ENCODE measurements around the gene ABTB2. TPM values are rescaled to one million over a fixed set of nuclear protein-coding genes. Genes with fewer than 3 reads are reported as not detected.
"Not testable (repeated sequence)": the region's sequence is repeated elsewhere in the genome, so short reads cannot be mapped to it uniquely, and the experiment has no call there.

The ABTB2 gene
- polyA plus RNA-seq, 3 donors, result 1.1 to 3.2 (median 2.8) TPM

GRCh38 chr11:34236572-34236971, 121.2 kb downstream of the ABTB2 start:
- WGBS, 3 donors, result 79 to 90% (median 81%) methylated on average over 9 of the region's 9 CpGs
- no peak overlapping the region for H3K27ac ChIP-seq (ENCODE audit: low read depth, low read length)

- WGBS, 3 donors, result 90 to 96% (median 95%) methylated on average over 7 of the region's 7 CpGs
- H3K27ac ChIP-seq (ENCODE audit: low read depth, low read length), result no peak overlapping the region
Measured at GRCh38 chr11:34235591-34236071, 122.2 kb downstream of the ABTB2 start.

GRCh38 chr11:34235189-34235588, 122.6 kb downstream of the ABTB2 start:
- H3K27ac ChIP-seq (ENCODE audit: low read depth, low read length), result no peak overlapping the region
- WGBS, 3 donors, result 68 to 78% (median 74%) methylated on average over 4 of the region's 4 CpGs

- 58 to 64% (median 64%) methylated on average over 9 of the region's 9 CpGs for WGBS, 3 donors
- no peak overlapping the region for H3K27ac ChIP-seq (ENCODE audit: low read depth, low read length)
Measured at GRCh38 chr11:34234086-34234740, 123.6 kb downstream of the ABTB2 start.

GRCh38 chr11:34233215-34233614, 124.6 kb downstream of the ABTB2 start:
- H3K27ac ChIP-seq (ENCODE audit: low read depth, low read length), result no peak overlapping the region
- WGBS, 3 donors, result 91 to 98% (median 97%) methylated on average over 2 of the region's 2 CpGs

GRCh38 chr11:34232807-34233206, 125.0 kb downstream of the ABTB2 start:
- H3K27ac ChIP-seq (ENCODE audit: low read depth, low read length), result no peak overlapping the region
- WGBS, 3 donors, result 84 to 87% (median 87%) methylated on average over 4 of the region's 4 CpGs

GRCh38 chr11:34226210-34226609, 131.6 kb downstream of the ABTB2 start:
- WGBS, 3 donors, result 76 to 82% (median 80%) methylated on average over 1 of the region's 1 CpG
- H3K27ac ChIP-seq (ENCODE audit: low read depth, low read length), result no peak overlapping the region

- 76 to 87% (median 82%) methylated on average over 10 of the region's 10 CpGs for WGBS, 3 donors
- H3K27ac ChIP-seq (ENCODE audit: low read depth, low read length), result no peak overlapping the region
Measured at GRCh38 chr11:34225091-34225490, 132.7 kb downstream of the ABTB2 start.

- WGBS, 3 donors, result 78 to 90% (median 86%) methylated on average over 5 of the region's 5 CpGs
- H3K27ac ChIP-seq (ENCODE audit: low read depth, low read length), result no peak overlapping the region
Measured at GRCh38 chr11:34224434-34224966, 133.3 kb downstream of the ABTB2 start.

- no peak overlapping the region for H3K27ac ChIP-seq (ENCODE audit: low read depth, low read length)
- WGBS, 3 donors, result 87 to 97% (median 95%) methylated on average over 2 of the region's 2 CpGs
Measured at GRCh38 chr11:34223907-34224306, 133.9 kb downstream of the ABTB2 start.

GRCh38 chr11:34223021-34223813, 134.6 kb downstream of the ABTB2 start:
- WGBS, 3 donors, result 50 to 64% (median 63%) methylated on average over 17 of the region's 17 CpGs
- H3K27ac ChIP-seq (ENCODE audit: low read depth, low read length), result no peak overlapping the region

GRCh38 chr11:34222030-34222429, 135.8 kb downstream of the ABTB2 start:
- H3K27ac ChIP-seq (ENCODE audit: low read depth, low read length), result no peak overlapping the region

GRCh38 chr11:34219941-34220370, 137.9 kb downstream of the ABTB2 start:
- 53 to 78% (median 54%) methylated on average over 5 of the region's 5 CpGs for WGBS, 3 donors
- H3K27ac ChIP-seq (ENCODE audit: low read depth, low read length), result no peak overlapping the region

- H3K27ac ChIP-seq (ENCODE audit: low read depth, low read length), result no peak overlapping the region
- 89 to 94% (median 93%) methylated on average over 1 of the region's 1 CpG for WGBS, 3 donors
Measured at GRCh38 chr11:34219279-34219678, 138.5 kb downstream of the ABTB2 start.

- WGBS, 3 donors, result 89 to 97% (median 96%) methylated on average over 2 of the region's 2 CpGs
Measured at GRCh38 chr11:34218756-34219155, 139.1 kb downstream of the ABTB2 start.

GRCh38 chr11:34218067-34218466, 139.7 kb downstream of the ABTB2 start:
- no peak overlapping the region for H3K27ac ChIP-seq (ENCODE audit: low read depth, low read length)

More at GRCh38 chr11:34218756-34219155, 139.1 kb downstream of the ABTB2 start:
- H3K27ac ChIP-seq (ENCODE audit: low read depth, low read length), result not testable (repeated sequence)

- WGBS, 3 donors, result 77 to 82% (median 80%) methylated on average over 6 of the region's 6 CpGs
Measured at GRCh38 chr11:34216706-34217105, 141.1 kb downstream of the ABTB2 start.

GRCh38 chr11:34215806-34216453, 141.9 kb downstream of the ABTB2 start:
- no peak overlapping the region for H3K27ac ChIP-seq (ENCODE audit: low read depth, low read length)
- 70 to 92% (median 73%) methylated on average over 1 of the region's 1 CpG for WGBS, 3 donors

More at GRCh38 chr11:34216706-34217105, 141.1 kb downstream of the ABTB2 start:
- no peak overlapping the region for H3K27ac ChIP-seq (ENCODE audit: low read depth, low read length)
